WTC11 (cell line): ENCODE measurements around the gene NFIA. TPM values are rescaled to one million over a fixed set of nuclear protein-coding genes. Genes with fewer than 3 reads are reported as not detected.

Source experiments
- ATAC-seq: fragments of 200-7000 bp; cut with Tn5 transposase; 2 replicates; pipeline ENCODE4 v1.10.0; 2021; ENCODE audit warnings: mild to moderate bottlenecking, moderate library complexity
- CTCF ChIA-PET: fragments of 300-600 bp; sonication (Branson Sonifier 250); formaldehyde crosslinking; loops from one replicate; lab custom pipeline; 2021; ENCODE audit warnings: antibody characterized with exemption; lab: Charles Lee
- POLR2A ChIA-PET: fragments of 350-600 bp; sonication (Branson Sonifier 250); formaldehyde crosslinking; loops from one replicate; lab custom pipeline; 2021; ENCODE audit warnings: antibody characterized with exemption; lab: Charles Lee
- DNase-seq: peaks from one replicate; pipeline ENCODE4 v3.0.0; 2021; ENCODE audit warnings: low spot score
- H3K27ac Mint-ChIP-seq: 2 replicates; pipeline ENCODE4 v1.8.0; 2021; ENCODE audit warnings: mixed read lengths
- H3K27me3 Mint-ChIP-seq: 2 replicates; pipeline ENCODE4 v1.8.0; 2021; ENCODE audit warnings: low read depth, mild to moderate bottlenecking, moderate library complexity, mixed read lengths
- H3K36me3 Mint-ChIP-seq: 2 replicates; pipeline ENCODE4 v1.8.0; 2021; ENCODE audit warnings: mixed read lengths
- H3K4me1 Mint-ChIP-seq: 2 replicates; pipeline ENCODE4 v1.8.0; 2022; ENCODE audit warnings: mixed read lengths
- H3K4me3 Mint-ChIP-seq: 2 replicates; pipeline ENCODE4 v1.8.0; 2021; ENCODE audit warnings: mild to moderate bottlenecking, moderate library complexity, mixed read lengths
- H3K9me3 Mint-ChIP-seq: 2 replicates; pipeline ENCODE4 v1.8.0; 2021; ENCODE audit warnings: mixed read lengths
- CDX4 ChIP-seq: fragments of 250-450 bp; sonication (Bioruptor Pico); IDR thresholded peaks from 2 replicates; pipeline ENCODE4 v1.9.0; 2021; ENCODE audit warnings: moderate library complexity, mild to moderate bottlenecking, inconsistent platforms, borderline replicate concordance
- FOXK1 ChIP-seq: sonication (generic); formaldehyde crosslinking; IDR thresholded peaks from 2 replicates; pipeline ENCODE4 v1.8.0; 2022; ENCODE audit warnings: mild to moderate bottlenecking, moderate library complexity, missing genetic modification reagents
- HMGXB4 ChIP-seq: sonication (generic); formaldehyde crosslinking; IDR thresholded peaks from 2 replicates; pipeline ENCODE4 v1.8.1; 2023; ENCODE audit warnings: mild to moderate bottlenecking, moderate library complexity, missing genetic modification reagents
- IRF2 ChIP-seq: sonication (generic); formaldehyde crosslinking; IDR thresholded peaks from 2 replicates; pipeline ENCODE4 v1.8.0; 2022; ENCODE audit warnings: low read depth, missing genetic modification reagents, borderline replicate concordance
- NFYB ChIP-seq: sonication (generic); formaldehyde crosslinking; conservative IDR thresholded peaks from 2 replicates; pipeline ENCODE4 v1.8.0; 2022; ENCODE audit warnings: low read depth, missing genetic modification reagents
- NR3C1 ChIP-seq: sonication (generic); formaldehyde crosslinking; conservative IDR thresholded peaks from 2 replicates; pipeline ENCODE4 v1.8.1; 2023; ENCODE audit warnings: low read depth, mild to moderate bottlenecking, missing genetic modification reagents
- SP1 ChIP-seq: sonication (generic); formaldehyde crosslinking; conservative IDR thresholded peaks from 2 replicates; pipeline ENCODE4 v1.8.1; 2022; ENCODE audit warnings: missing genetic modification reagents
- STAT6 ChIP-seq: sonication (generic); formaldehyde crosslinking; conservative IDR thresholded peaks from 2 replicates; pipeline ENCODE4 v1.8.1; 2023; ENCODE audit warnings: mild to moderate bottlenecking, low read depth, missing genetic modification reagents, moderate library complexity
- ZBTB43 ChIP-seq: sonication (generic); formaldehyde crosslinking; IDR thresholded peaks from 2 replicates; pipeline ENCODE4 v1.8.1; 2023; ENCODE audit warnings: mild to moderate bottlenecking, missing genetic modification reagents
- ZMAT4 ChIP-seq: fragments of 250-450 bp; sonication (Bioruptor Pico); IDR thresholded peaks from 2 replicates; pipeline ENCODE4 v1.9.0; 2021; ENCODE audit warnings: mild to moderate bottlenecking
- ZNF138 ChIP-seq: sonication (generic); formaldehyde crosslinking; conservative IDR thresholded peaks from 2 replicates; pipeline ENCODE4 v1.8.1; 2022; ENCODE audit warnings: mild to moderate bottlenecking, moderate library complexity, missing genetic modification reagents
- ZNF232 ChIP-seq: sonication (generic); formaldehyde crosslinking; IDR thresholded peaks from 2 replicates; pipeline ENCODE4 v1.8.0; 2022; ENCODE audit warnings: mild to moderate bottlenecking, missing genetic modification reagents
- ZNF281 ChIP-seq: sonication (generic); formaldehyde crosslinking; IDR thresholded peaks from 2 replicates; pipeline ENCODE4 v1.8.0; 2023; ENCODE audit warnings: mild to moderate bottlenecking, missing genetic modification reagents
- ZNF416 ChIP-seq: fragments of 250-450 bp; sonication (Bioruptor Pico); IDR thresholded peaks from 2 replicates; pipeline ENCODE4 v1.9.0; 2021; ENCODE audit warnings: mild to moderate bottlenecking, inconsistent platforms
- total RNA-seq: library from RNA; stranded (reverse); gene quantifications from 3 replicates; pipeline ENCODE4 v1.2.3, GENCODE V29; 2021

NFIA gene
- total RNA-seq, 1 experiment from 2014 or later: 16.7 TPM

GRCh38 chr1:61076728-61077675 lies 5.4 kb upstream of the NFIA start (continued):
- 0 out of 2 replicates have a peak, but pooled peaks have one; percentile 45 for TF ChIP-seq ZNF232 (CRISPR knock-in tag)
- TF ChIP-seq, all 79 proteins: peak for 16

- H3K36me3 Mint-ChIP-seq: no peaks in the 10 kb centered on the region
- peaks cover 57% of the 10 kb centered on the region for H3K27me3 Mint-ChIP-seq
- H3K4me1 Mint-ChIP-seq: peaks cover 44% of the 10 kb centered on the region
- H3K4me3 Mint-ChIP-seq: peak overlapping the region; percentile 87
- CTCF ChIA-PET: interaction anchor here (0.6 to 4.4 kb wide), 14 partner anchors 8 to 375 kb away, joined by 3 to 66 read pairs (median 4); no protein-coding TSS in a partner anchor
- POLR2A ChIA-PET: interaction anchor here (0.6 to 1.5 kb wide), 10 partner anchors 23 to 1466 kb away, joined by 3 to 13 read pairs (median 4); no protein-coding TSS in a partner anchor
- peak overlapping the region; percentile 94 for H3K27ac Mint-ChIP-seq
- peak; percentile 56 for ATAC-seq
- DNase-seq: peak; percentile 88
- TF ChIP-seq ZMAT4 (CRISPR knock-in tag): no peak
- TF ChIP-seq NFYB (CRISPR knock-in tag): peak; percentile 65
- 0 out of 2 replicates have a peak, but pooled peaks have one; percentile 29 for TF ChIP-seq CDX4
- TF ChIP-seq SP1 (CRISPR knock-in tag): 0 out of 2 replicates have a peak, but pooled peaks have one; percentile 33
- no peaks in the 10 kb centered on the region for H3K9me3 Mint-ChIP-seq
Measured at GRCh38 chr1:61077676-61078541, 4.5 kb upstream of the NFIA start.

- ChIA-PET POLR2A (interaction anchor here (0.6 to 1.5 kb wide), 2 partner anchors 28 to 102 kb away, joined by 3 to 9 read pairs; no protein-coding TSS in a partner anchor), CTCF (interaction anchor here (0.7 to 4.4 kb wide), 4 partner anchors 7 to 230 kb away, joined by 3 to 66 read pairs (median 10); no protein-coding TSS in a partner anchor)
- H3K36me3 Mint-ChIP-seq: no peaks in the 10 kb centered on the region
- peaks cover 44% of the 10 kb centered on the region for H3K4me1 Mint-ChIP-seq
- H3K9me3 Mint-ChIP-seq: no peaks in the 10 kb centered on the region
- no peak for DNase-seq
- no peak overlapping the region for H3K27ac Mint-ChIP-seq
- TF ChIP-seq HMGXB4 (CRISPR knock-in tag): no peak
- no peak for TF ChIP-seq ZNF416 (CRISPR knock-in tag)
- TF ChIP-seq STAT6 (CRISPR knock-in tag): no peak
- no peak for TF ChIP-seq NR3C1 (CRISPR knock-in tag)
- TF ChIP-seq ZNF138: no peak
- no peak for TF ChIP-seq ZNF281 (CRISPR knock-in tag)
- no peak for TF ChIP-seq IRF2
- TF ChIP-seq FOXK1 (CRISPR knock-in tag): no peak
- TF ChIP-seq ZBTB43 (CRISPR knock-in tag): no peak
- peaks cover 55% of the 10 kb centered on the region for H3K27me3 Mint-ChIP-seq
- no peak for ATAC-seq
- peak overlapping the region; percentile 87 for H3K4me3 Mint-ChIP-seq
Measured at GRCh38 chr1:61078618-61079295, 3.6 kb upstream of the NFIA start.
